ENCODE results near the gene DDX19B. TPM values are rescaled to one million over a fixed set of nuclear protein-coding genes. Genes with fewer than 3 reads are reported as not detected.

Gene DDX19B
- total and polyA plus RNA-seq, 9 of the 15 experiments (the other 6 are each of a cell fraction or from before 2014, with no cell fraction given): 7.0 to 32.9 (median 19.3) TPM

DNA sequence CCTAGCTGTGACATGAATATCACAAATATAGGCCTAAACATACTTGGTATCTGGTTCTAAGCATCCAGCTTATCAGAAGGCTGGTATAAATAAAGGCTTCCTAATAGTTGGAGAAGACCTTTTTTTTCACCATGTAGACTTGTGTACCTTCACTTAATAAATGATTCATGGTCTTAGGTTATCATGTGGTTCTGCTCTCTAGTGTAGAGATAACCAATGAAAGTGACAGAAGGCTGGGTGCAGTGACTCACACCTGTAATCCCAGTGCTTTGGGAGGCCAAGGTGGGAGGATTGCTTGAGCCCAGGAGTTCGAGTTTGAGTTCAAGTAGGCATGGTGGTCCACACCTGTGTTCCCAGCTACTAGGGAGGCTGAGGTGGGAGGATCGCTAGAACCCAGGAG, 50.8 kb downstream of the DDX19B start (continued):
- TF ChIP-seq ZNF140 (CRISPR knock-in tag; IDR thresholded peaks at IDR 0.05) (no peak), ZFP1 (CRISPR knock-in tag; IDR thresholded peaks at IDR 0.05) (no peak), RAD21 (CRISPR knock-in tag; conservative IDR thresholded peaks at IDR 0.05 in 1 of 2, IDR thresholded peaks at IDR 0.05 in 1 of 2) (no peak), ATF2 (CRISPR knock-in tag; IDR thresholded peaks at IDR 0.05) (no peak)

GRCh38 chr16:70359552-70359951, 60.6 kb downstream of the DDX19B start:
- Histone ChIP-seq H3K27me3 (ENCODE audit: control insufficient read depth in 2 of 2, insufficient read depth in 2 of 2, low read length in 2 of 2) (no peaks in the 10 kb centered on the region), H3K79me2 (ENCODE audit: control insufficient read depth, insufficient read depth, low read length) (no peaks in the 10 kb centered on the region), H3K4me2 (ENCODE audit: insufficient read depth, low read length) (no peak overlapping the region), H2AFZ (ENCODE audit: low read depth, low read length) (no peak overlapping the region), H3K9me1 (ENCODE audit: control insufficient read depth, insufficient read depth, low read length) (no peaks in the 10 kb centered on the region), H3K4me3 (no peak overlapping the region), H3K9me3 (replicated peaks; ENCODE audit: control insufficient read depth, insufficient read depth, low read depth, low read length) (no peaks in the 10 kb centered on the region), H3K9ac (ENCODE audit: insufficient read depth in 1 of 2, low read depth in 2 of 2, low read length in 2 of 2) (no peak overlapping the region), H3K27ac (ENCODE audit: extremely low read depth, low read depth, low read length) (no peak overlapping the region), H3K4me1 (replicated peaks in 1 of 2; ENCODE audit: control insufficient read depth in 2 of 2, insufficient read depth in 2 of 2, low read length in 2 of 2) (no peaks in the 10 kb centered on the region), H4K20me1 (replicated peaks; ENCODE audit: control insufficient read depth, insufficient read depth, low read length) (no peaks in the 10 kb centered on the region), H3K36me3 (ENCODE audit: control insufficient read depth, insufficient read depth, low read length) (peaks cover 89% of the 10 kb centered on the region)
- in situ Hi-C loops (cut with MboI) (no loop called here), intact Hi-C loops (cut with micrococcal nuclease) (no loop called here)
- peak; percentile 29 for FAIRE-seq
- ChIA-PET CTCF (ENCODE audit: low intra/inter-chr PET ratio) (interaction anchor here (0.7 kb wide), 1 partner anchor 32 kb away, joined by 3 read pairs; no protein-coding TSS in a partner anchor), POLR2A (interaction anchor here (1.1 to 3.0 kb wide), 4 partner anchors 11 to 165 kb away, joined by 3 to 21 read pairs (median 9); partner anchors contain the start of gene DDX19A)
- ATAC-seq: no peak
- no peak for DNase-seq (ENCODE audit: extremely low read depth in 1 of 4, low spot score in 3 of 4)
- 81% methylated on average over 7 of the region's 7 CpGs for WGBS (ENCODE audit: insufficient coverage, low coverage, missing lambda C conversion rate)
- BruUV-seq (replicated peaks): no TSS peak
- TF ChIP-seq SRF (CRISPR knock-in tag; IDR thresholded peaks at IDR 0.05) (no peak), GATAD2A (IDR thresholded peaks at IDR 0.05) (no peak), FOXP4 (CRISPR knock-in tag; IDR thresholded peaks at IDR 0.05; ENCODE audit: borderline replicate concordance) (no peak), HIVEP1 (CRISPR knock-in tag; IDR thresholded peaks at IDR 0.05) (no peak), ARID4B (CRISPR knock-in tag; IDR thresholded peaks at IDR 0.05) (no peak), MLLT1 (IDR thresholded peaks at IDR 0.05) (no peak), RCOR1 (IDR thresholded peaks at IDR 0.05; ENCODE audit: borderline replicate concordance in 1 of 2, low read depth in 2 of 2, low read length in 2 of 2) (no peak), NFE2 (IDR thresholded peaks at IDR 0.05; ENCODE audit: low read depth) (no peak)

Measured in K562 (cell line).